GM18909 (cell line): Measurements from ENCODE around the gene GOLT1A.
"Not testable (repeated sequence)": the region's sequence is repeated elsewhere in the genome, so short reads cannot be mapped to it uniquely, and the experiment has no call there.

Experiments
- ATAC-seq: cut with Tn5 transposase; IDR thresholded peaks from one replicate; pipeline ENCODE4 v1.9.1; 2021; ENCODE audit warnings: mild to moderate bottlenecking; ENCODE audit not compliant: unreplicated experiment, poor library complexity

Gene GOLT1A

DNA sequence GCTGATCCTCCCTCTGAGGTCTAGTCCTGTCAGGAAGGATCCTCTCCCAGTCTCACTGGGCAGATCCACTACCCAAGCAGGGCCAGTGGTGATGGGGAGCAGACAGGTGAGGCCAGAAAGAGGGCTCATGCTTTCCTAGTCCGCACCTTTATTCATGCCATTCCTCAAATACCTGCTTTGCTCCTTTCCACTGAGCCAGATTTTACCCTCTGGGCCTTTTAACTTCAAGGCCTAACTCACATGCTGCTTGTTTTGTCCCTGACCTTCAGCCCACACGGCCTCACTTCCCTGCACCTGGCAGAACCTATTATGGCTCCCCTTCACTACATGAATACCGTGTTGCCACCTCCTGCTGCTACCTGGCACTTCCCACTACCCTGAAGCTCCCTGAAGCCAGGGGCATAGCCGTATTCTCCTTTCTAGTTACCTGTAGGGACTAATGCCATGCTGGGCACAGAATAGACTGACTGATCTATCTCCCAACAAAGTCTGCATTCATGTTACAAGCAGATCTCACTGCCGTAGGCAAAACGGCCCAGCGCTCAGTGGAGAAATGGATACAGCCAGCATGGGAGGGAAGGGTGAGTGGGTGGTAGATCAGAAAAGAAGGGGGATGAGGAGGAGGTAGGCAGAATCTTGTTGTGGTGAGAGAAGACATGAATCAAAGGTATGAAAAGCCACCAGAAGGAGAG is 36.1 kb upstream of the GOLT1A start:
- ATAC-seq: no peak

DNA sequence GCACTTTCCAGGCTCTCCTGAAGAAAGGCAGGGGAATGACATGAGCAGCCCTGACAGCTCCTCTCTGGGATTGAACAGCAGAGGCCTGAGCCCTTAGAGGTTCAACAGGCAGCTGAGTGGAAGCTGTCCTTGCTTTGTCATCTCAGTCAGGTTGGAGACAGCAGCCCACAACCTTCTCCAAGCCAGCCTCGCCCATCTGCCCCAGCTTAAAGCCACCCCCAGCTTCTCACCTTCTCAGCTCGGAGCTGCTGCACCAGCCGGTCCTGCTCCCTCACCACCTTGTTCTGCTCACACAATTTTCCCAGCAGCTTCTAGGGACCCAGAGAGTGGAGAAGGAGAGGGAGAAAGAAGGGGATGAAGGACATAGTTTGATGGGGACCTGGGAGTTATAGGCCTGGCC is 35.2 kb upstream of the GOLT1A start:
- no peak for ATAC-seq

DNA sequence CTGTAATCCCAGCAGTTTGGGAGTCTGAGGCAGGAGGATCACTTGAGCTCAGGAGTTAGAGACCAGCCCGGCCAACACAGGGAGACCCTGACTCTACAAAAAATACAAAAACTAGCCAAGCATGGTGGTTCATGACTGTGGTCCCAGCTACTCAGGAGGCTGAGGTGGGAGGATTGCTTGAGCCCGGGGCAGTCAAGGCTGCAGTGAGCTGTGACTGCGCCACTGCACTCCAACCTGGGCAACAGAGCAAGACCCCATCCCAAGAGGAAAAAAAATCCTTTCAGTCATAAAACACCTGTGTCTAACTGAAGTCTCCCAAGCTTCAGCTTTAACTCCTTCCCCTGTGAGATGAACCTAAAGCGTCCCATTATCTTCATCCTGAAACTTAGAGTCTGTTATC is 33.1 kb upstream of the GOLT1A start:
- ATAC-seq: no peak

DNA sequence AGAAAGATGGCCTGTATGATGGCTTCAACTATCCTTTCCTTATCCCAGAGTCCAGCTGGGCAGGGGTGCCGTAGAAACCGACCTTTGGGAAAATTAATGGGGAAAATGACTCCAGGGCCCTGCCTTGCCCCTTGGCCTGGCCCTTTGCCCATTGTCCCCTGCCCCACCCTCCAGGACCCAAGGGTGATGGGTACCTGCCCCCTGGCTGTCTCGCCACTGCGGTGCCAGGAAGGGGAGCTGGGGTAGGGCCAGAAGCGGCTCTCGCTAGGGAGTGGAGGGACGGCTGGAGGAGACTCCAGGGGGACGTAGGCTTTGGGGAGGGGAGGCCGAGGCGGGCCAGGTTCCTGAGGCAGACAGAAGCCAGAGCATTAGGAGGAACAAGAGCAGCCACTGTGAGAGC is 29.1 kb upstream of the GOLT1A start:
- no peak for ATAC-seq

DNA sequence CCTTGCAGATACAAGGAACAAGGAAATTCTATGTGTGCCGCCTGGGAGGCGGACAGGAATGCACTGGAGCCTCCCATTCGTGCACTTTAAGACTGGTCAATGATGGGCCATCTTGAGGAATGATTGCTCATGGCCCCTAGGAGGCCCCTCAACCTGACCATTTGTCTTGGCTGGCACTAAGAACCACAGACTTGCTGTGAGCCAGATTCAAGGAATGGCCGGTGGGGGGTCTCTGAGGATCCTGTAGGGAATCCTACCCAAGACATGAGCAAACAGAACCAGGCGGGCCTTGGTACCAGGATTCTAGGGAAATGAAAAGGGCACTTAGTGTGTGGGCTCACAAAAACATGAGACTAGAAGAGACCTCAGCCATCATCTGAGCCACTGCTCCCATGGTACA is 28.1 kb upstream of the GOLT1A start:
- ATAC-seq: no peak

DNA sequence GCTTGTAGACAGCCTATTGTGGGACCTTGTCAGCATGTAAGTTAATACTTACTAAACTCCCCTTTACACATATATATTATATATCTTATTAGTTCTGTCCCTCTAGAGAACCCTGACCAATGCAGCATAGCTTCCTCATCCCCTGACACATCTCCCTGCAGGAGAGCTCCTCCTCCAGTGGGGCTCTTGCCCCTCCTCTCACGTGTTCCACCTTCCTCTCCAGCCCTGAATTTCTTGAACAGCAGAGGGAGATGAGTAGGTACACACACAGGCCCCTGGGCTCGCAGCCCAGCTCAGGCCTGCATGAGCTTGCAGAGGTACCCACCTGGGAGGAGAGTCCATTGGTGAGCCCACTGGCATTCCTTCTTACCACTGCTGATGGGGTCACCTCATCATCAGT is 27.3 kb upstream of the GOLT1A start:
- ATAC-seq: no peak

DNA sequence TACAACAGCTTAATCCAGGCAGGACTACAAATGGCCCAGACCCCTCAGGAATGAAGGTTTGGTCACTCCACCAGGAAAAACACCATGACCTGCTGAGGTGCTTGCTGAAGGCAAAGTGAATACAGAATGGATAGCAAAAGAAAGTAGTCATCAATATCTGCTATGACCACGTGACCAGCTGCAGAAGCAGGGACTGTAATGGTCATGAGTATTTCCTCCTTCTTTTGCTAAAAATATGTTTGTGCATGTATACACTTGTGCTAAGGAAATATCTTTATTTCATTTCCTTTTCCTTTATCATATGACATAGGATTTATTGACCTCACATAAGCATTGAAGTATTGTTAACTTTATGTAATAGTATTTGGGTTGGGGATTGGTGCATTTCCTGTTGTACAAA is 26.4 kb upstream of the GOLT1A start:
- no peak for ATAC-seq

DNA sequence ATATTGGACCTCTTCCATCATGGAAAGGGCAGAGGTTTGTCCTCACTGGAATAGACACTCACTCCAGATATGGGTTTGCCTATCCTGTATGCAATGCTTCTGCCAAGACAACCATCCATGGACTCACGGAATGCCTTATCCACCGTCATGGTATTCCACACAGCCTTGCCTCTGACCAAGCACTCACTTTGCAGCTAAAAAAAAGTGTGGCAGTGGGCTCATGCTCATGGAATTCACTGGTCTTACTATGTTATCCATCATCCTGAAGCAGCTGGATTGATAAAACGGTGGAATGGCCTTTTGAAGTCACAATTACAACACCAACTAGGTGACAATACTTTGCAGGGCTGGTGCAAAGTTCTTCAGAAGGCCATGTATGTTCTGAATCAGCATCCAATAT is 25.6 kb upstream of the GOLT1A start:
- ATAC-seq: not testable (repeated sequence)

DNA sequence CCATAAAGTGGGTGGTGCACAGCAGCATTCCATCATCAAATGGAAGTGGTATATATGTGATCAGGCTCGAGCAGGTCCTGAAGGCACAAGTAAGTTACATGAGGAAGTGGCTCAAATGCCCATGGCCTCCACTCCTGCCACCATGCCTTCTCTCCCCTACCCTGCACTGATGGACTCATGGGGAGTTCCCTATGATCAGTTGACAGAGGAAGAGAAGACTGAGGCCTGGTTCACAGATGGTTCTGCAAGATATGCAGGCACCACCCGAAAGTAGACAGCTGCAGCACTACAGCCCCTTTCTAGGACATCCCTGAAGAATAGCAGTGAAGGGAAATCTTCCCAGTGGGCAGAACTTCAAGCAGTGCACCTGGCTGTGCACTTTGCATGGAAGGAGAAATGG is 24.7 kb upstream of the GOLT1A start:
- ATAC-seq: not testable (repeated sequence)

DNA sequence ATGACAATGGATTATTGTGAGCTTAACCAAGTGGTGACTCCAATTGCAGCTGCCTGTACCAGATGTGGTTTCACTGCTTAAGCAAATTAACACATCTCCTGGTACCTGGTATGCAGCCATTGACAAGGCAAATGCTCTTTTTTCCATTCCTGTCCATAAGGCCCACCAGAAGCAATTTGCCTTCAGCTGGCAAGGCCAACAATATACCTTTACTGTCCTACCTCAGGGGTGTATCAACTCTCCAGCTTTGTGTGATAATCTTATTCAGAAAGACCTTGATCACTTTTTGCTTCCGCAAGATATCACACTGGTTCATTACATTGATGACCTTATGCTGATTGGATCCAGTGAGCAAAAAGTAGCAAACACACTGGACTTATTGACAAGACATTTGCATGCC is 23.7 kb upstream of the GOLT1A start:
- ATAC-seq: not testable (repeated sequence)

DNA sequence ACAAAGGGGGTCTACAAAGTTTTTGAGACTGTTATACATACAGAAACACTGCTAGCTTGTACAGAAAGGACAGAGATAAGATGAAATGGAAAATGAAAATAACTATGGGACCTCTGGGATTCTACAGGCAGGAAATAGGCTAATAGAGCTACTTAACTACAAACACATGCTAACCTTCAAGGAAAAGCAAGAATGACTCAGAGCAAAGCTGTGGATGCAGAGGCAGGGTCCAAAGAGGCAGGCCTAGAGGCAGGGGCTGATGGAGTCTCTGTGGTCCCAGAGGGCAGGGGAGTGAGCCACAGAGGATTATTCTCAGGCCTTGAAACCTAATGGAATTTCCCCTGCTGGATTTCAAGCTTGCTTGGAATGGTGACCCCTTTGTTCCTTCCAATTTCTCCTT is 18.7 kb upstream of the GOLT1A start:
- no peak for ATAC-seq

DNA sequence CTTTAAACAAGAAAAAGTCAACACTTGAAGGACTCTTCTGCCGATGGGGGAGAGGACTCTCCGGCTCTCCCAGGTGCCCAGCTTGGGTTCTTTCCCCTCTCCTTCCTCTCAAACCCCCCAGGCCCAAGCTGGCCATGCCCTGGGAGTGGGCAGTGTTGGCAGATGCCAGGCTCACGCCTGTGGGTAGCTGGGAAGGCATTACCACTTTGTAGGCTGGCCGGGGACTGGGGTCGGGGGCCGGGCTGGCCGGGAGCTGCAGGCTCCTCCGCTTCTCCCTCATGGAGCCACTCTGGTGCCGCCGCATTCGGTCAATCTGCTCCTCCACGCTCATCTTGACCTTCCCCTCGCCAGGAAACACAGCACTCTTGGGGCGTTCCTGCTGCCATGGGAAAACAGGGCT is 16.4 kb upstream of the GOLT1A start:
- ATAC-seq: no peak

DNA sequence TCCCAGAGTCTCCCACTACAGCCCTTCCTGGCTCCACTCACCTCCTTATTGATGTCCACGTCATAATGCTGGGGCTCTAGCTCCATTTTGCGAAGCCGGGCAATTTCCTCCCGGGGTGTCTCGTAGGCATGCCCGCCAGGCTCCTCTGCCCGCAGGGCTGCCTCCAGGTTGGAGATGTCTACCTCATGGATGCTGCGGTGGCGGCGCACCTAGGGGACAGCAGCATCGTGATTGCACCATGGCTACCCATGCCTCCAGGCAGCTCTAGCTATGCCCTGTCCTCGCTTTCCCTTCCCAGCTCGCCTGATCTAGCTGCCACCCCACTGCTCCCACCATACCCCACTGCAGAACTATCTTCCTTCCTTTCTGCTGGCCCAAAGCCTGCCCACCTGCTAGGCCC is 15.1 kb upstream of the GOLT1A start:
- no peak for ATAC-seq

DNA sequence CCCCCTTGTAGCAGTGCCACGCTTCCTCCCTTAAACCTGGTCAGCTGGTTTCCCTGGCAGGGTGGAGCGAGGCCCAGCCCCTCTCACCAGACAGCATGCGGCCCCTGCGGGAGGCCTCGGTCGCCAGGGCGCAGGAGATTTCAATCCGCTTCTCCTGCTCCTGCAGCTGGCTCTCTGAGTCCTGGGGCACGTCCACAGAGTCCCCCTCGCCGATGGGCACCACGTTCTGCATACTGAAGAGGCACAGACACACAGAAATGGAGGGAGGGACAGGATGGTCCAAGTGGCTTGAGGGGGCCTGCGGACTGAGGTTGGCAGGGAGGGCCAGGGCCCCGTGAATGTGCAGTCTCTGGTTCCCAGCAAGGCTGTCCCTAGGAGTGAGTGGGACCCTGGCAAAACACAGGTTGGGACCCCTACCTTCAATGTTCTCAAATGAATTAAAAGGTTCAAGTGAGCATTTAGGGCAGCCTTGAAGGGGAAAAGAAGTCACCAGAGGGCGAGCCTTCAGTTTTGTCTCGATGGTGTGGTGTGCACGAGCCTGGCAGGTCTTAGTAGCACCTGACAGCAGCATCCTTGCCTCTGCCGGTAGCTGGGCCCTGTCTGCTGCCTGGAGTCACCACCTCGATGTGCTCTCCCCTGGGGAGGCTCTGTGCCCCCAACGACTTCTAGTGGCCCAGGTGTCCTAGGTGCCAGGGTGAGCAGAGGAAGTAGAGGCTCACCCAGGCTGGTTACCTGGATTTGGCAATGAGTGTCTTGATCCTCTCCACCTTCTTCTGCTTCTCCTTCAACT is 14.4 kb upstream of the GOLT1A start:
- ATAC-seq: no peak

DNA sequence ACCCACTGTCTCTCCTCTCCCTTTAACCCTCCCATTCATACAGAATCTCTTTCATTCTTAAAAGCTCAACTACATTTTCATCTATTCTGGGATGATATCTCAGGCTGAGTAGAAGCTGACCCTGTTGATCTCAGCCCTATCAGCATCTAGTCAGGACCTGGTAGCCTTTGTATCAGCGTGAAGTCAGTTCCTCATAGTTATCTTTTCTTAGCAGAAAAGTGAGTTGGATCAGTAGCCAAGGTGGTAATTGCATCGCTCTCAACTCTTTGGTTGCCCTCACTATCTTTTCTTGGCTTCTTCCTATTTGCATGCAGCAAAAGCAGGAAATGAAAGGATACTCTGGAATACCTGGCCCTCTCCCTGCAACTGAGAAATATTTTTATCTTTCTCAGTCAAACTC is 13.6 kb upstream of the GOLT1A start:
- no peak for ATAC-seq

DNA sequence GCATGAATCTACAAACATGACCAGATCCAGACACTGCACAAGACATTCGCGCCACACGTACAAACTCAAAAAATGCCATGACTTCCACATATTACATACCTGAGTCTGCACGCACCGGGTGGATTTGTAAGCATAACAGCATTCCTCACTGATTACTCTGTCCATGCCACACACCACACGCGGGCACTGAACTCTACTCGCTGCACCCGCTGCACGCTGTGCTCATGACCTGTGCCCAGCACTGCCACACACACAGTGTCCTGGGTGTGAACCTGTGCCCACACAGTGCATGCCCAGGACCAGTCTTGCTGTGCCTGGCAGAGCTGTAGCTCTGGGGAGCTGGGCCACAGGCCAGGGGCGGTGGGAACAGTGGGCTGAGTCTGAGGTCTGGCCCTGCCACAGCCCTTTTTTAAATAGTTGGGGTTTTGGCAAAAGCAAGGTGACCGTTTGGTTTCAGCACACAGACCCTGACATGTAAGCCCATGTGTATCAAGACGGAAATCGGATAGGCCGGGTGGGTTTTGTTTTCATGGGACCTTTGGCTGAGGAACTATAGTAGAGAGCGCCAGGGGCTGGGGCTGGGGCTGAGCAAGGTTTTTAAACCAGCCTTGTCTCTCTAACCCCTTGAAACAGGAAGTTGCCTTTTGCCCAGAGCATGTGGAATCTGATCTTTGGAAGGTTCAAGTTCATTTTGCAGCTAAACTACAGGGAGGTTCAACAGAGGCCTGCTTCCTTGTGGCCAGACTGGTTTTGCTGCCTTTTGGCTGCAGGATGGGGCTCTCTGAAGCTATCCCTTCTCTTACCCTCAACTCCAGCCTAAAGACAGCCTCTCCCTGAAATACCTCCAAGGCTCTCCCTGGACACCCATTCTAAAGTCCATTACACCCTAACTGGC is 12.3 kb upstream of the GOLT1A start:
- no peak for ATAC-seq

DNA sequence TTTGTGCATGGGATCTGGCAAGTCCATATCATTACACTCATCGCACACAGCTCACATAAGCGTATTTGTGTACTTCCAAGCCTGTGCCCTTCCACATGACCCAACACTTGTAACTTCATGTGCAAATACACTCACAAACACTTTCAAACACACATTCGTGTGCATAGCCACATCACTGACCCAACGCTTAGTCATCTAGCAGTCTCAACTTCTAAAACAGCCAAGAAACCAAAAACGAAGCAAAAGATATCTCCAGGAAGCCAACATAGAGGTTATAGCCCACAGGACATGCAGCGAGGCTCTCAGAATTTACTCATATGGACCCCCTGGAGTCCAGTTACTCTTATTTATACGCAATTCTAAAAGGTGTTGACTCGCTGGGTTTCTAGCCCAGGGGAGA is 10.9 kb upstream of the GOLT1A start:
- ATAC-seq: no peak

DNA sequence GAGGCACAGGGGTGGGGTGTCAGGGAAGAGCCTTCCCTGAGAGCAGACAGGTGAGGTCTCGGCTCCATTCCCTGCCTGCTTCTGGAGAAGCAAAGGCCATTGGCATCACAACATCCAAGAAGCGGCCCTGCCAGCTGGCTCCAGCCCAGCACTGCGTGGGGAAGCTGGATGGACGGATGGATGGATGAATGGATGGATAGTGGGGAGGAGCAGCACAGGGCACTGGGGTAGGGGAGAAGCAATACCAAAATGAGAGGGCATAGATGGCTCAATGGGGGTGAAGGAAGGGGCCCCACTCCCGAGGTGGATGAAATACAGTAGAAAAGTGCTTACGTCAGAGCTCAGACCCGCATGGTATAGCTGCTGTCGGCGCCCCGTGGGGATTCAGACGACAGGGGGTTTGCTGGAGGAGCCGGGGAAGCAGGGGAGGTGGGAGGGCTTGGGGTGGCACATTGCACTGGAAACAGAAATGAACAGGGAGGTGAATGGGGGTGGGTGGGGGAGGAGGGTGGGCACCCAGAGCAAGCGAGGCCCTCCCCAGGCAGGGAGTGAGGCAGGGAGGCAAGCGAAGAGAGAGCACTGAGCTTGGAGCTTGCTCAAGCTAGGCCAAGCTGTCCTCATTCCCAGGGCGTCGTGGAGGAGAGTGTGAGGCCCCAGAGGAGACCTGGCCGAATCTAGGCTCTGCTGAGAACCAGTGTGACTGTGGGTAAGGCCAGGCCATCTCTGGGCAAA is 9.5 kb upstream of the GOLT1A start:
- ATAC-seq: no peak

DNA sequence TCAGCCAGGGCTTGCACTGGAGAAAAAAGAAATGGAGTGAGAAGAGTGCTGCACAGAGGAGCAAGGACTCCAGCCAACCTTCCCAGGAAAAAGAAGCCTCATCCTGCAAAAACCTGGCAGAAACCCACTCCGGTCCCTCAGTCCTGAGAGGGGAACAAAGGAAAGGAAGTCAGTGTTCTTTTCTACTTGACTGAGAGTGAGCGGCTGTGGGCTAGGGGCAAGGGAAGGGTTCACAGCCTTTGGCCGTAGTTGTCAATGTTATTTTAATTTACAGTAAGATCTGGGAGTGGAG is 8.9 kb upstream of the GOLT1A start:
- ATAC-seq: no peak

DNA sequence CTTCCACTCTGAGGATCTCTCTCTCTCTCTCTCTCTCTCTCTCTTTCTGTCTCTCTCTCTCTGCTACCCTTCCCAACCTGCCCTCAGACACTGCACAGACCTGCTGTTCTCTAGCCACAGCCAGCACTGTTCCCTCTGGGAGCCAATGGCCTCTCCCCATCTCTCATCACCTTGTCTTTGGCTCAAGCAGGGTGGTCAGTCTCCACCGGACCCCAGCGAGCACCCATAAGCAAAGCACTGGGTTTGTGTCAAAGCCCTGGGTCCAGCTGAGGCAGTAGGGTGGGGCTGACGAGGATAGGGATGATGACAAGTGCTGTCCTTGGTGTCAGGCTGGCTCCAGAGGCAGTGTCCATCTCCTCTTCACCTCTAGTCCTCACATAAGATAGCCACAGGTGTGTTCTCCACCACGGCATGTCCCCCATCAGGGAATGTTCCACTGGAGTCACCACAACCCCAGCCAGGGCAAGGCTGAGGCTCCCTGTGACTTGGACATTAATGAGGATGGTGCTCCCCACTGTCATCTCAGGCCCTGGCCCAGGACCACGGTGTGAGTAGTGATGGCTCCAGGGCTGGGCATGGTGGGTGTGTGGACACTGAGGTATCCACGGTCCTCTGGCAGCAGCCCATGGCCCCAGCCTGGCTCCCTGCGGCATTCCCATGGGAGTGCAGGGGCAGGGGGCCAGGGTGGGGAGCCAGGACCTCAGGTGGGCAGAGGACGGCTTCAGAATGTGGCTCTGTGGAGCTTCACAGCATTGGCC is 8.4 kb upstream of the GOLT1A start:
- ATAC-seq: no peak
